Type B pancreatic cell (in vitro differentiated cells): Measurements from ENCODE around the gene LINGO3. TPM values are rescaled to one million over a fixed set of nuclear protein-coding genes. Genes with fewer than 3 reads are reported as not detected.
"Not testable (repeated sequence)": the region's sequence is repeated elsewhere in the genome, so short reads cannot be mapped to it uniquely, and the experiment has no call there.

Experiments
- DNase-seq: peaks from one replicate; pipeline ENCODE4 v3.0.0; 2021; ENCODE audit warnings: mixed read lengths; ENCODE audit not compliant: unreplicated experiment; ENCODE audit errors: extremely low spot score
- H3K27ac Mint-ChIP-seq: 2 replicates; pipeline ENCODE4 v1.8.0; 2021; ENCODE audit warnings: mild to moderate bottlenecking, mixed read lengths
- H3K27me3 Mint-ChIP-seq: 2 replicates; pipeline ENCODE4 v1.8.0; 2021; ENCODE audit warnings: mixed read lengths
- H3K36me3 Mint-ChIP-seq: 2 replicates; pipeline ENCODE4 v1.8.0; 2021; ENCODE audit warnings: mixed read lengths
- H3K4me1 Mint-ChIP-seq: one replicate; pipeline ENCODE4 v1.8.0; 2021; ENCODE audit warnings: mixed read lengths; ENCODE audit not compliant: unreplicated experiment
- H3K4me3 Mint-ChIP-seq: 2 replicates; pipeline ENCODE4 v1.8.0; 2021; ENCODE audit warnings: mild to moderate bottlenecking, mixed read lengths
- H3K9me3 Mint-ChIP-seq: 2 replicates; pipeline ENCODE4 v1.8.0; 2021; ENCODE audit warnings: mixed read lengths
- CTCF ChIP-seq: fragments of 200-600 bp; sonication (generic); conservative IDR thresholded peaks from 2 replicates; pipeline ENCODE4 v1.5.0; 2021; ENCODE audit warnings: antibody characterized with exemption, mild to moderate bottlenecking
- total RNA-seq: library from RNA; stranded (reverse); gene quantifications from 2 replicates; pipeline ENCODE4 v1.2.1, GENCODE V29; 2021; ENCODE audit warnings: low replicate concordance

Gene LINGO3
- total RNA-seq, 1 donor from 2014 or later, result not detected

- Mint-ChIP-seq H3K36me3 (no peaks in the 10 kb centered on the region), H3K27ac (no peak overlapping the region), H3K4me3 (no peak overlapping the region), H3K27me3 (peaks cover 75% of the 10 kb centered on the region), H3K4me1 (peaks cover 5% of the 10 kb centered on the region), H3K9me3 (no peaks in the 10 kb centered on the region)
- TF ChIP-seq CTCF, result no peak
- DNase-seq, result no peak
Measured at GRCh38 chr19:2286402-2287140, 21.4 kb downstream of the LINGO3 start.

GRCh38 chr19:2283835-2284507 lies 24.0 kb downstream of the LINGO3 start:
- H3K36me3 Mint-ChIP-seq, result no peaks in the 10 kb centered on the region
- H3K27ac Mint-ChIP-seq, result no peak overlapping the region
- peaks cover 5% of the 10 kb centered on the region for H3K4me1 Mint-ChIP-seq
- H3K4me3 Mint-ChIP-seq, result no peak overlapping the region
- no peak for DNase-seq
- no peaks in the 10 kb centered on the region for H3K9me3 Mint-ChIP-seq
- H3K27me3 Mint-ChIP-seq, result peaks cover 55% of the 10 kb centered on the region
- no peak for TF ChIP-seq CTCF

- peaks cover 44% of the 10 kb centered on the region for H3K27me3 Mint-ChIP-seq
- peak overlapping the region; percentile 44 for H3K4me3 Mint-ChIP-seq
- no peaks in the 10 kb centered on the region for H3K9me3 Mint-ChIP-seq
- peak overlapping the region; percentile 28 for H3K27ac Mint-ChIP-seq
- peaks cover 5% of the 10 kb centered on the region for H3K4me1 Mint-ChIP-seq
- no peak for TF ChIP-seq CTCF
- no peak for DNase-seq
- no peaks in the 10 kb centered on the region for H3K36me3 Mint-ChIP-seq
Measured at GRCh38 chr19:2282862-2283237, 25.1 kb downstream of the LINGO3 start.

- no peak for DNase-seq
- Mint-ChIP-seq H3K27ac (peak within 1 kb of the TSS; percentile 28), H3K36me3 (no peaks in the 10 kb centered on the region), H3K4me1 (peaks cover 5% of the 10 kb centered on the region), H3K4me3 (peak within 1 kb of the TSS; percentile 44), H3K9me3 (no peaks in the 10 kb centered on the region), H3K27me3 (peaks cover 38% of the 10 kb centered on the region)
- no peak for TF ChIP-seq CTCF
Measured at GRCh38 chr19:2282062-2282861, 25.7 kb downstream of the LINGO3 start, which contains the start of gene PEAK3. TSS of gene PEAK3 (minus strand) at chr19:2282175. CDS start at chr19:2280931, 1,244 bp downstream.

- H3K36me3 Mint-ChIP-seq, DNase-seq, H3K9me3 Mint-ChIP-seq, H3K4me3 Mint-ChIP-seq, H3K4me1 Mint-ChIP-seq, H3K27ac Mint-ChIP-seq: not testable (repeated sequence)
- H3K27me3 Mint-ChIP-seq, result peaks cover 34% of the 10 kb centered on the region
Measured at GRCh38 chr19:2281265-2282061, 26.5 kb downstream of the LINGO3 start.
